IMR-90 (cell line): ENCODE measurements around the gene ABL1. TPM values are rescaled to one million over a fixed set of nuclear protein-coding genes. Genes with fewer than 3 reads are reported as not detected.

Experiments used
- ATAC-seq: fragments of 200-7000 bp; cut with Tn5 transposase; 2 replicates; pipeline ENCODE4 v1.9.1; 2020; ENCODE audit warnings: low read depth, mild to moderate bottlenecking, moderate library complexity
- BruUV-seq: library from RNA; stranded (reverse); fragments of 400-500 nt; replicated peaks from 2 replicates; lab custom pipeline; 2021; lab: Mats Ljungman, UMichigan
- CTCF ChIA-PET: fragments of 300-600 bp; formaldehyde crosslinking; extraction: SDS; loops from one replicate; lab custom pipeline; 2021; ENCODE audit warnings: antibody characterized with exemption; lab: Yijun Ruan, JAX
- POLR2A ChIA-PET: fragments of 300-600 bp; sonication (Branson Sonifier 250); formaldehyde crosslinking; loops from one replicate; lab custom pipeline; 2022; ENCODE audit warnings: antibody characterized with exemption; ENCODE audit not compliant: unreplicated experiment; lab: Charles Lee
- DNase-seq: peaks from one replicate; pipeline ENCODE4 v3.0.0; 2013
- H2AFZ ChIP-seq: replicated peaks from 2 replicates; pipeline ENCODE3; 2013; ENCODE audit warnings: low read length, mild to moderate bottlenecking; ENCODE audit not compliant: poor library complexity
- H2AK5ac ChIP-seq: 2 replicates; pipeline ENCODE4 v1.6.1; 2013; ENCODE audit warnings: low read depth, low read length, inconsistent platforms
- H2AK9ac ChIP-seq: replicated peaks from 2 replicates; pipeline ENCODE3; 2013; ENCODE audit warnings: mild to moderate bottlenecking, low read depth, low read length, moderate library complexity; ENCODE audit not compliant: poor library complexity
- H2BK120ac ChIP-seq: 2 replicates; pipeline ENCODE4 v1.6.1; 2013; ENCODE audit warnings: low read depth, low read length, inconsistent platforms
- H2BK15ac ChIP-seq: 3 replicates; pipeline ENCODE4 v1.6.1; 2013; ENCODE audit warnings: low read depth, low read length, inconsistent platforms
- H2BK20ac ChIP-seq: 2 replicates; pipeline ENCODE4 v1.6.1; 2013; ENCODE audit warnings: low read depth, mild to moderate bottlenecking, inconsistent platforms, low read length, moderate library complexity
- H2BK5ac ChIP-seq: 2 replicates; pipeline ENCODE4 v1.6.1; 2013; ENCODE audit warnings: mild to moderate bottlenecking, low read depth, low read length, inconsistent platforms; ENCODE audit not compliant: poor library complexity, severe bottlenecking
- H3K14ac ChIP-seq: replicated peaks from 2 replicates; pipeline ENCODE4 v1.6.1; 2013; ENCODE audit warnings: low read depth, low read length, inconsistent platforms
- H3K18ac ChIP-seq: 2 replicates; pipeline ENCODE4 v1.6.1; 2013; ENCODE audit warnings: low read depth, low read length, control low read depth
- H3K23ac ChIP-seq: 2 replicates; pipeline ENCODE4 v1.6.1; 2013; ENCODE audit warnings: low read depth, low read length, inconsistent platforms
- H3K27ac ChIP-seq: 2 replicates; pipeline ENCODE4 v1.5.1; 2013; ENCODE audit warnings: mild to moderate bottlenecking, control low read depth, low read length; ENCODE audit not compliant: insufficient read depth
- H3K27me3 ChIP-seq: 2 replicates; pipeline ENCODE4 v1.6.1; 2013; ENCODE audit warnings: low read length; ENCODE audit not compliant: control insufficient read depth, insufficient read depth
- H3K36me3 ChIP-seq: 2 replicates; pipeline ENCODE4 v1.6.1; 2013; ENCODE audit warnings: low read length, mixed read lengths; ENCODE audit not compliant: control insufficient read depth, insufficient read depth
- H3K4ac ChIP-seq: 2 replicates; pipeline ENCODE4 v1.6.1; 2013; ENCODE audit warnings: low read depth, low read length, inconsistent platforms
- H3K4me1 ChIP-seq: 2 replicates; pipeline ENCODE4 v1.6.1; 2013; ENCODE audit warnings: low read length, mixed read lengths; ENCODE audit not compliant: control insufficient read depth, insufficient read depth
- H3K4me2 ChIP-seq: 2 replicates; pipeline ENCODE4 v1.6.1; 2013; ENCODE audit warnings: low read depth, mild to moderate bottlenecking, control low read depth, low read length, moderate library complexity
- H3K4me3 ChIP-seq: 2 replicates; pipeline ENCODE4 v1.5.1; 2013; ENCODE audit warnings: low read depth, mild to moderate bottlenecking, control low read depth, low read length, moderate library complexity; ENCODE audit not compliant: insufficient read depth
- H3K56ac ChIP-seq: 2 replicates; pipeline ENCODE4 v1.6.1; 2013; ENCODE audit warnings: low read length, inconsistent platforms; ENCODE audit not compliant: insufficient read depth; ENCODE audit errors: extremely low read depth
- H3K79me1 ChIP-seq, 2 experiments: 2 replicates each; pipeline ENCODE4 v1.6.1; 2013; ENCODE audit warnings: low read length in 2 of 2, inconsistent platforms in 1 of 2, low read depth in 1 of 2
- H3K9ac ChIP-seq: 2 replicates; pipeline ENCODE4 v1.6.1; 2013; ENCODE audit warnings: low read depth, low read length, control low read depth
- H3K9me1 ChIP-seq: 2 replicates; pipeline ENCODE4 v1.6.1; 2013; ENCODE audit warnings: low read length, inconsistent platforms; ENCODE audit not compliant: insufficient read depth
- H3K9me3 ChIP-seq: 2 replicates; pipeline ENCODE4 v1.6.1; 2013; ENCODE audit warnings: low read length; ENCODE audit not compliant: control insufficient read depth, insufficient read depth
- H4K20me1 ChIP-seq: 2 replicates; pipeline ENCODE4 v1.6.1; 2013; ENCODE audit warnings: low read length, inconsistent platforms; ENCODE audit not compliant: insufficient read depth
- H4K5ac ChIP-seq: 2 replicates; pipeline ENCODE4 v1.6.1; 2013; ENCODE audit warnings: mild to moderate bottlenecking, low read depth, low read length, control low read depth
- H4K8ac ChIP-seq, 2 experiments: 2 replicates each; pipeline ENCODE4 v1.6.1; 2013; ENCODE audit warnings: low read depth in 2 of 2, low read length in 2 of 2, control low read depth in 1 of 2, inconsistent platforms in 1 of 2
- H4K91ac ChIP-seq: 2 replicates; pipeline ENCODE4 v1.6.1; 2013; ENCODE audit warnings: low read depth, low read length, inconsistent platforms; ENCODE audit not compliant: insufficient read depth
- MAFK ChIP-seq: IDR thresholded peaks from 2 replicates; pipeline ENCODE4 v1.6.1; 2012; ENCODE audit warnings: low read depth, low read length, improper control_type of control experiment
- MXI1 ChIP-seq: IDR thresholded peaks from 2 replicates; pipeline ENCODE4 v1.6.1; 2012; ENCODE audit warnings: low read depth, mild to moderate bottlenecking, low read length, moderate library complexity, borderline replicate concordance
- RCOR1 ChIP-seq: IDR thresholded peaks from 2 replicates; pipeline ENCODE4 v1.6.1; 2012; ENCODE audit warnings: mild to moderate bottlenecking, low read length, improper control_type of control experiment; ENCODE audit not compliant: insufficient replicate concordance
- RFX5 ChIP-seq: IDR thresholded peaks from 2 replicates; pipeline ENCODE4 v1.8.0; 2012; ENCODE audit warnings: low read depth, mild to moderate bottlenecking, low read length, moderate library complexity
- USF2 ChIP-seq: fragments of 150-350 bp; IDR thresholded peaks from 2 replicates; pipeline ENCODE4 v1.6.1; 2017; ENCODE audit warnings: mild to moderate bottlenecking, antibody characterized with exemption, low read length, low read depth
- WGBS, 2 experiments: methylation state at CpG; one replicate each; pipeline versions ENCODE4 v1.1.5 to v1.1.7; 2013; ENCODE audit warnings: missing lambda C conversion rate in 2 of 2; ENCODE audit not compliant: insufficient read length in 1 of 2; ENCODE audit errors: extremely low coverage in 2 of 2; 5-methylcytosine and 5-hydroxymethylcytosine counted together
- dilution Hi-C: fragments of 300-500 bp; cut with HindIII; formaldehyde crosslinking; loops from one replicate; pipeline ENCODE4 v1.14.3; 2018; ENCODE audit warnings: low sequenced_read_pairs; ENCODE audit not compliant: unreplicated experiment
- in situ Hi-C: fragments of 300-500 bp; cut with MboI; formaldehyde crosslinking; loops from 3 replicates; pipeline ENCODE4 v1.14.3; 2019; ENCODE audit warnings: low sequenced_read_pairs, inconsistent platforms, mixed read lengths
- intact Hi-C: fragments of 100-400 bp; cut with micrococcal nuclease; formaldehyde crosslinking; loops from 2 replicates; pipeline ENCODE4 v1.10.0; 2022
- polyA plus RNA-seq, 3 experiments: library from polyadenylated mRNA; depleted of rRNA; stranded (reverse); fragments of >200 nt; gene quantifications; 2 replicates each; pipeline ENCODE4 v1.2.3, GENCODE V29; 2012; ENCODE audit warnings: low replicate concordance in 1 of 3
- total RNA-seq: library from RNA; depleted of rRNA; stranded (reverse); fragments of >200 nt; gene quantifications from 2 replicates; pipeline ENCODE4 v1.2.3, GENCODE V29; 2012

The ABL1 gene
- total and polyA plus RNA-seq, 2 of the 4 experiments (the other 2 are of a cell fraction): 33.7 to 49.1 TPM

- no peak overlapping the region for H2BK5ac ChIP-seq
- TF ChIP-seq RFX5 (no peak), MXI1 (no peak), RCOR1 (no peak), MAFK (no peak), USF2 (no peak)
- no peak overlapping the region for H2BK120ac ChIP-seq
- H2AFZ ChIP-seq: no peak overlapping the region
- H4K5ac ChIP-seq: no peak overlapping the region
- H3K9me1 ChIP-seq: peaks cover 4% of the 10 kb centered on the region; the same call in 1 of the 2 replicates
- no peak overlapping the region for H3K9ac ChIP-seq
- ATAC-seq (no peak), DNase-seq (no peak)
- POLR2A ChIA-PET: no interaction called here
- no peak overlapping the region for H3K4me2 ChIP-seq
- H3K36me3 ChIP-seq: peaks cover 92% of the 10 kb centered on the region
- BruUV-seq: no TSS peak
- H3K14ac ChIP-seq: no peak overlapping the region
- H4K91ac ChIP-seq: no peak overlapping the region
- H2AK5ac ChIP-seq: no peak overlapping the region
- CTCF ChIA-PET: no interaction called here
- H3K18ac ChIP-seq: no peak overlapping the region
- H3K4ac ChIP-seq: no peak overlapping the region
- peaks cover 15% of the 10 kb centered on the region; the same call in 1 of the 2 replicates for H3K4me1 ChIP-seq
- no peak overlapping the region for H3K23ac ChIP-seq
- no peaks in the 10 kb centered on the region for H3K9me3 ChIP-seq
- no peak overlapping the region for H3K4me3 ChIP-seq
- H3K27ac ChIP-seq: no peak overlapping the region
- H4K8ac ChIP-seq: no peak overlapping the region
- H3K56ac ChIP-seq: no peak overlapping the region
- dilution Hi-C loops: no loop called here
- H2AK9ac ChIP-seq: no peak overlapping the region
- no peaks in the 10 kb centered on the region for H3K27me3 ChIP-seq
- no peak overlapping the region for H2BK15ac ChIP-seq
- intact Hi-C loops: no loop called here
- peaks cover 38 to 67% of the 10 kb centered on the region in 2 experiments for H3K79me1 ChIP-seq
- in situ Hi-C loops: no loop called here
- no peak overlapping the region for H2BK20ac ChIP-seq
- WGBS, 2 experiments: 98% methylated on average over 8 of the region's 25 CpGs; no CpG with 5 or more reads in 1 of the 2 experiments
- peaks cover 38% of the 10 kb centered on the region for H4K20me1 ChIP-seq
Measured at GRCh38 chr9:130884111-130884531, 49.1 kb downstream of the ABL1 start.
